Naive thymus-derived CD4-positive, alpha-beta T cell (primary cell): Measurements from ENCODE around the gene PACC1. TPM values are rescaled to one million over a fixed set of nuclear protein-coding genes. Genes with fewer than 3 reads are reported as not detected.
"Not testable (repeated sequence)": the region's sequence is repeated elsewhere in the genome, so short reads cannot be mapped to it uniquely, and the experiment has no call there.

ENCODE experiments used
- ATAC-seq: fragments of 150-1000 bp; cut with Tn5 transposase; 2 replicates; pipeline ENCODE4 v1.10.0; 2021; ENCODE audit warnings: mild to moderate bottlenecking, moderate library complexity
- CTCF ChIA-PET: fragments of 350-600 bp; sonication (Branson Sonifier 250); formaldehyde crosslinking; loops from one replicate; lab custom pipeline; 2021; ENCODE audit warnings: antibody characterized with exemption; lab: Charles Lee
- POLR2A ChIA-PET: fragments of 350-600 bp; sonication (Branson Sonifier 250); formaldehyde crosslinking; loops from one replicate; lab custom pipeline; 2021; ENCODE audit warnings: antibody characterized with exemption, inconsistent platforms; lab: Charles Lee
- DNase-seq, 9 donors: peaks; one replicate each; pipeline versions ENCODE4 v3.0.0 to v3.0.0-alpha.2; 2020 to 2022; ENCODE audit warnings: mixed read lengths in 1 of 9
- H3K27ac ChIP-seq: one replicate; pipeline ENCODE4 v1.7.0; 2013; ENCODE audit warnings: mild to moderate bottlenecking, low read depth, low read length, moderate library complexity
- H3K27me3 ChIP-seq, 2 donors: one replicate each; pipeline ENCODE4 v1.7.0; 2013; ENCODE audit warnings: low read length in 2 of 2, mild to moderate bottlenecking in 2 of 2, moderate library complexity in 2 of 2; ENCODE audit not compliant: control insufficient read depth in 2 of 2, insufficient read depth in 2 of 2
- H3K36me3 ChIP-seq, 3 experiments: 1 replicate in 2 of 3; 2 replicates in 1 of 3; pipeline ENCODE4 v1.7.0; 2013; ENCODE audit warnings: low read length in 3 of 3, mild to moderate bottlenecking in 3 of 3, moderate library complexity in 1 of 3; ENCODE audit not compliant: insufficient read depth in 3 of 3, control insufficient read depth in 2 of 3
- H3K4me1 ChIP-seq, 2 donors: one replicate each; pipeline ENCODE4 v1.7.0; 2013; ENCODE audit warnings: low read length in 2 of 2, mild to moderate bottlenecking in 2 of 2, moderate library complexity in 1 of 2; ENCODE audit not compliant: control insufficient read depth in 2 of 2, insufficient read depth in 2 of 2
- H3K4me3 ChIP-seq: 2 replicates; pipeline ENCODE4 v1.7.0; 2013; ENCODE audit warnings: mild to moderate bottlenecking, low read length
- H3K9me3 ChIP-seq, 3 experiments: 1 replicate in 2 of 3; 2 replicates in 1 of 3; pipeline ENCODE4 v1.7.0; 2013; ENCODE audit warnings: low read length in 3 of 3; ENCODE audit not compliant: control insufficient read depth in 2 of 3
- H3K27ac Mint-ChIP-seq, 9 donors: one replicate each; pipeline ENCODE4 v1.8.0; 2020 to 2022; ENCODE audit warnings: mixed read lengths in 9 of 9, mild to moderate bottlenecking in 8 of 9, moderate library complexity in 5 of 9, inconsistent platforms in 2 of 9
- H3K27me3 Mint-ChIP-seq, 5 donors: one replicate each; pipeline ENCODE4 v1.8.0; 2021 to 2022; ENCODE audit warnings: mixed read lengths in 5 of 5, mild to moderate bottlenecking in 1 of 5
- H3K36me3 Mint-ChIP-seq, 5 donors: one replicate each; pipeline ENCODE4 v1.8.0; 2020 to 2022; ENCODE audit warnings: mixed read lengths in 5 of 5, mild to moderate bottlenecking in 3 of 5, inconsistent platforms in 1 of 5
- H3K4me1 Mint-ChIP-seq, 7 donors: one replicate each; pipeline ENCODE4 v1.8.0; 2020 to 2022; ENCODE audit warnings: mixed read lengths in 7 of 7, mild to moderate bottlenecking in 3 of 7, inconsistent platforms in 1 of 7
- H3K4me3 Mint-ChIP-seq, 10 donors: one replicate each; pipeline ENCODE4 v1.8.0; 2020 to 2022; ENCODE audit warnings: mild to moderate bottlenecking in 10 of 10, mixed read lengths in 10 of 10, moderate library complexity in 6 of 10, inconsistent platforms in 2 of 10
- H3K9me3 Mint-ChIP-seq, 11 donors: one replicate each; pipeline ENCODE4 v1.8.0; 2020 to 2022; ENCODE audit warnings: mixed read lengths in 11 of 11, mild to moderate bottlenecking in 4 of 11, inconsistent platforms in 1 of 11, moderate library complexity in 1 of 11
- intact Hi-C, 2 donors: fragments of 100-400 bp; cut with micrococcal nuclease; formaldehyde crosslinking; loops; one replicate each; pipeline ENCODE4 v1.15.1; 2023
- polyA plus RNA-seq, 2 donors: library from polyadenylated mRNA; unstranded; fragments of 300-500 nt; fragmentation: Illumina TruSeq; gene quantifications; one replicate each; pipeline ENCODE4 v1.2.3, GENCODE V29; 2021
- total RNA-seq, 6 experiments: library from RNA in 5 of 6; stranded (reverse) in 5 of 6; gene quantifications; 1 replicate in 5 of 6; 2 replicates in 1 of 6; pipeline ENCODE4 v1.2.3 and lab custom pipeline; 2021 to 2026

The PACC1 gene
- total and polyA plus RNA-seq, 7 experiments from 2014 or later: 7.2 to 13.4 (median 11.0) TPM

DNA sequence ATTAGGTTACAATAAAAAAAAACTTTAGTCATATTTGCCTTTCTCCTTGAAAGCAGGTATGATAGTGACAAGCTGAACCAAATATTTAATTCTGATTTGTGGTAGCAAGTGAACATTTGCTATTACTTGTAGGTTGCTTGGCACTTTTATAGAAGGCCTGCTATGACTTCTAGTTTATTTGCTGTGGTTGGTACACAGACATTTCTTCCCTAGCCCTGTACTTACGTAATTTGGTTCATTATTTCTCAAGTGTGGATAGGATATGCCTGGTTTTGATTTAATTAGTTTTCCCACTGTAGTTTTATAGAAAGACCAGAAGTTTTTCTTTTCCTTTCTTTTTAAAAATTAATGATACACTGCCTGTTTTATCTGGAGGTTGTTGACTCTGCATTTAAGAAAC, 73.6 kb downstream of the PACC1 start:
- Histone ChIP-seq H3K36me3 (peaks cover 0 to 36% (median 6%) of the 10 kb centered on the region in 3 experiments), H3K4me3 (no peak overlapping the region), H3K4me1 (no peaks in the 10 kb centered on the region), H3K9me3 (no peaks in the 10 kb centered on the region), H3K27me3 (no peaks in the 10 kb centered on the region), H3K27ac (no peak overlapping the region)
- Mint-ChIP-seq H3K4me1 (peaks cover 0 to 31% (median 15%) of the 10 kb centered on the region in 7 donors), H3K36me3 (peaks cover 0 to 24% (median 15%) of the 10 kb centered on the region in 5 donors), H3K27me3 (no peaks in the 10 kb centered on the region), H3K9me3 (no peaks in the 10 kb centered on the region), H3K27ac (peak overlapping the region in 5 of 9 donors; percentile 5 to 69 (median 44)), H3K4me3 (no peak overlapping the region)
- POLR2A ChIA-PET: interaction anchor here (1.2 kb wide), 1 partner anchor 78 kb away, joined by 4 read pairs; no protein-coding TSS in a partner anchor
- DNase-seq (no peak), ATAC-seq (no peak)
- CTCF ChIA-PET: interaction anchor here (1.2 to 1.5 kb wide), 2 partner anchors 115 to 270 kb away, joined by 3 to 5 read pairs; no protein-coding TSS in a partner anchor
- intact Hi-C loops: no loop called here

DNA sequence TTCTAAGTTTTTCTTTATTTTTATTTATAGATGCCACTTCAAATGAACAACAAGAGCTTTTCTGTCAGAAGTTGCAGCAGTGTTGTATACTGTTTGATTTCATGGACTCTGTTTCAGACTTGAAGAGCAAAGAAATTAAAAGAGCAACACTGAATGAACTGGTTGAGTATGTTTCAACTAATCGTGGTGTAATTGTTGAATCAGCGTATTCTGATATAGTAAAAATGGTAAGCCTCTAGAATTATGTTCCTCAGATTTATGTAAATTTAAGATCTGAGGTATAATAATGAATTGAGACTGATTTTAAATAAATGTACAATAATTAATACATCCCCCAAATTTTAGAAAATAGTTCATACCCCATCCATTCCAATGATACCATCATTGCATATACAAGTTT, 85.6 kb downstream of the PACC1 start:
- DNase-seq (no peak), ATAC-seq (no peak)
- H3K4me1 ChIP-seq: peaks cover 0 to 4% of the 10 kb centered on the region in 2 donors
- Mint-ChIP-seq H3K36me3 (peaks cover 6 to 39% (median 22%) of the 10 kb centered on the region in 5 donors), H3K27ac (no peak overlapping the region), H3K27me3 (no peaks in the 10 kb centered on the region), H3K4me3 (no peak overlapping the region), H3K9me3 (no peaks in the 10 kb centered on the region), H3K4me1 (peaks cover 9 to 48% (median 43%) of the 10 kb centered on the region in 7 donors)
- H3K4me3 ChIP-seq: no peak overlapping the region
- no peaks in the 10 kb centered on the region for H3K9me3 ChIP-seq
- peaks cover 4 to 18% (median 12%) of the 10 kb centered on the region in 3 experiments for H3K36me3 ChIP-seq
- H3K27me3 ChIP-seq: no peaks in the 10 kb centered on the region
- ChIA-PET CTCF (interaction anchor here (1.2 kb wide), 1 partner anchor 128 kb away, joined by 4 read pairs; no protein-coding TSS in a partner anchor), POLR2A (no interaction called here)
- intact Hi-C loops: no loop called here
- no peak overlapping the region for H3K27ac ChIP-seq

DNA sequence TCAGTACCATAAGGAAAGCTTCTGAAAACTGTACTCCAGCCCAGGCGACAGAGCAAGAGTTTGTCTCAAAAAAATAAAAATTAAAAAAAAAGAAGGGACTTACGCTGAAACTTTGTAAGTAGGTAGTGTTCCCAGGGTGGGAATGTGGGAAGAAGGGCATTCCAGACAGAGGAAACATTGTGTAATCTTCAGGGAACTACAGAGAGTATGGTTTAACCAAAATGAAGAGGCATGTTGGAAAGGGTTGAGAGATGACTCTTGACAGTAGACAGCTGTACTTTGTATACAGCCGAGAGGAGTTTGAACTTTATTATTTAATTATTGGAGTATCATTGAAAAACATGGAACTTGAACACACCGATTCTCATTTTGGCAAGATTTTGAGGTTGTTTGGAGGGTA, 86.4 kb downstream of the PACC1 start:
- Histone ChIP-seq H3K27ac (no peak overlapping the region), H3K9me3 (no peaks in the 10 kb centered on the region), H3K4me3 (no peak overlapping the region), H3K36me3 (peaks cover 0 to 11% (median 4%) of the 10 kb centered on the region in 3 experiments), H3K27me3 (no peaks in the 10 kb centered on the region), H3K4me1 (peaks cover 0 to 12% of the 10 kb centered on the region in 2 donors)
- H3K36me3 Mint-ChIP-seq: peaks cover 2 to 31% (median 16%) of the 10 kb centered on the region in 5 donors
- no peaks in the 10 kb centered on the region for H3K27me3 Mint-ChIP-seq
- no peaks in the 10 kb centered on the region for H3K9me3 Mint-ChIP-seq
- peaks cover 11 to 55% (median 46%) of the 10 kb centered on the region in 7 donors for H3K4me1 Mint-ChIP-seq
- intact Hi-C loops: no loop called here
- ATAC-seq (no peak), DNase-seq (no peak)
- H3K4me3 Mint-ChIP-seq: no peak overlapping the region
- CTCF ChIA-PET: interaction anchor here (1.2 kb wide), 1 partner anchor 129 kb away, joined by 4 read pairs; no protein-coding TSS in a partner anchor
- peak overlapping the region in 2 of 9 donors; percentile 54 to 65 for H3K27ac Mint-ChIP-seq
- POLR2A ChIA-PET: interaction anchor here (1.3 kb wide), 1 partner anchor 42 kb away, joined by 3 read pairs; no protein-coding TSS in a partner anchor

DNA sequence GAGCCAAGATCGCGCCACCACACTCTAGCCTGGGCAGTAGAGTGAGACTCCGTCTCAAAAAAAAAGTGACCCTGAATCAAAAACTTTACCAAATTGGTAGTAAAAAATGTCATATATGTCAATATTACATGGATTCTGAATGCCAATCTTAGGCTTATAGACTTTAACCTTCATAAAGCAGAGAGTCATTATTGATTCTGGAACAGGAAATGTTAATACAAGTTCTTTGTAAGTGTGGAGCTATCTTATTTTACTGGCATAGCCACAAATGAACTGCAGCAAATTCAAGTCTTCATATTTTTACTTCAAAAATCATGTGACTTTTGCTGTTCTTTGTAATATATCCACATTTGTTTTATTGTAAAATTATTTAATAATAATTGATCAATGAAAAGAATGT, 88.1 kb downstream of the PACC1 start:
- POLR2A ChIA-PET: no interaction called here
- CTCF ChIA-PET: no interaction called here
- ATAC-seq (no peak), DNase-seq (no peak)
- peaks cover 0 to 19% of the 10 kb centered on the region in 2 donors for H3K4me1 ChIP-seq
- no peaks in the 10 kb centered on the region for H3K27me3 ChIP-seq
- Mint-ChIP-seq H3K4me1 (peaks cover 16 to 66% (median 51%) of the 10 kb centered on the region in 7 donors), H3K27me3 (no peaks in the 10 kb centered on the region), H3K4me3 (no peak overlapping the region), H3K9me3 (no peaks in the 10 kb centered on the region), H3K36me3 (peaks cover 0 to 25% (median 18%) of the 10 kb centered on the region in 5 donors), H3K27ac (peak overlapping the region in 1 of 9 donors; percentile 14)
- peaks cover 0 to 2% (median 0%) of the 10 kb centered on the region in 3 experiments for H3K36me3 ChIP-seq
- H3K27ac ChIP-seq: no peak overlapping the region
- no peaks in the 10 kb centered on the region for H3K9me3 ChIP-seq
- intact Hi-C loops: no loop called here
- H3K4me3 ChIP-seq: no peak overlapping the region

DNA sequence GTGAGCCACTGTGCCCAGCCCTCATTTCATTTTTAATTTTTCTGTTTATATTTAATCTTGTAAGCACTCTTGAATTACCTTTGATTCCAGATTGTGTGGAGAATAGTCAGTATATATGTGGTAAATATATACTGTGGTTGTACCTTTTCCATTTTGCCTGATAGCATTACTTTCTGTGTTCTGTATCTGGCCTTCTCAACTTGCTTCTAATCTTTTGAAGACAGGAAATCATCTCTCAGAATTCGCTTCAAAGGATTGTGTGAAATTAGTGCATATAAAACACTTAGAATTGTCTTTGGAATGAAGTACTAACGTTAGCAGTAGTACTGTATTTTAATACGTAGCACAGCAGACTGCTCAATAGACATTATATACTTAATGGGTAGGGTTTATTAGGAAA, 91.6 kb downstream of the PACC1 start:
- peak in 6 of 9 donors; percentile 8 to 36 (median 29) for DNase-seq
- Mint-ChIP-seq H3K27ac (peak overlapping the region; percentile 19 to 85 (median 55)), H3K4me1 (peaks cover 12 to 68% (median 48%) of the 10 kb centered on the region in 7 donors)

DNA sequence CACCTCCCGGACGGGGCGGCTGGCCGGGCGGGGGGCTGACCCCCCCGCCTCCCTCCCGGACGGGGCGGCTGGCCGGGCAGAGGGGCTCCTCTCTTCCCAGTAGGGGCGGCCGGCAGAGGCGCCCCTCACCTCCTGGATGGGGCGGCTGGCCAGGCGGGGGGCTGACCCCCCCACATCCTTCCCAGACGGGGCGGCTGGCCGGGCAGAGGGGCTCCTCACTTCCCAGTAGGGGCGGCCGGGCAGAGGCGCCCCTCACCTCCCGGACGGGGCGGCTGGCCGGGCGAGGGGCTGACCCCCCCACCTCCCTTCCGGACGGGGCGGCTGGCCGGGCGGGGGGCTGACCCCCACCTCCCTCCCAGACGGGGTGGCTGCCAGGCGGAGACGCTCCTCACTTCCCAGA, 93.7 kb downstream of the PACC1 start:
- H3K9me3 Mint-ChIP-seq, intact Hi-C loops, H3K4me3 ChIP-seq, H3K36me3 ChIP-seq, H3K27me3 ChIP-seq, H3K27ac ChIP-seq, H3K27me3 Mint-ChIP-seq, H3K27ac Mint-ChIP-seq, H3K4me3 Mint-ChIP-seq, ATAC-seq, POLR2A ChIA-PET, CTCF ChIA-PET, H3K9me3 ChIP-seq, DNase-seq: not testable (repeated sequence)
- Mint-ChIP-seq H3K36me3 (peaks cover 0 to 17% (median 9%) of the 10 kb centered on the region in 5 donors), H3K4me1 (peaks cover 20 to 68% (median 58%) of the 10 kb centered on the region in 7 donors)
- peaks cover 1 to 19% of the 10 kb centered on the region in 2 donors for H3K4me1 ChIP-seq

More for the DNA sequence above, 91.6 kb downstream of the PACC1 start:
- no peaks in the 10 kb centered on the region for H3K27me3 Mint-ChIP-seq
- peak; percentile 49 for ATAC-seq
- peaks cover 0 to 16% (median 8%) of the 10 kb centered on the region in 5 donors for H3K36me3 Mint-ChIP-seq
- Histone ChIP-seq H3K27ac (no peak overlapping the region), H3K27me3 (no peaks in the 10 kb centered on the region), H3K4me1 (peaks cover 0 to 19% of the 10 kb centered on the region in 2 donors), H3K9me3 (no peaks in the 10 kb centered on the region), H3K4me3 (no peak overlapping the region), H3K36me3 (no peaks in the 10 kb centered on the region)
- peak overlapping the region in 9 of 10 donors; percentile 5 to 75 (median 65) for H3K4me3 Mint-ChIP-seq
- ChIA-PET CTCF (interaction anchor here (1.2 kb wide), 1 partner anchor 9 kb away, joined by 3 read pairs; no protein-coding TSS in a partner anchor), POLR2A (interaction anchor here (0.7 kb wide), 1 partner anchor 11 kb away, joined by 3 read pairs; no protein-coding TSS in a partner anchor)
- H3K9me3 Mint-ChIP-seq: peaks cover 0 to 3% (median 0%) of the 10 kb centered on the region in 11 donors
- intact Hi-C loops: no loop called here
